Activated naive CD8-positive, alpha-beta T cell (primary cell): ENCODE results near the gene IFNA2.
"Not testable (repeated sequence)": the region's sequence is repeated elsewhere in the genome, so short reads cannot be mapped to it uniquely, and the experiment has no call there.

Source experiments
- H3K27ac Mint-ChIP-seq: one replicate; pipeline ENCODE4 v1.8.0; 2021; ENCODE audit warnings: mixed read lengths
- H3K27me3 Mint-ChIP-seq: one replicate; pipeline ENCODE4 v1.8.0; 2021; ENCODE audit warnings: mixed read lengths
- H3K36me3 Mint-ChIP-seq: one replicate; pipeline ENCODE4 v1.8.0; 2021; ENCODE audit warnings: mixed read lengths
- H3K4me1 Mint-ChIP-seq: one replicate; pipeline ENCODE4 v1.8.0; 2021; ENCODE audit warnings: low read depth, mixed read lengths
- H3K4me3 Mint-ChIP-seq: one replicate; pipeline ENCODE4 v1.8.0; 2021; ENCODE audit warnings: mild to moderate bottlenecking, mixed read lengths
- H3K9me3 Mint-ChIP-seq: one replicate; pipeline ENCODE4 v1.8.0; 2021; ENCODE audit warnings: low read depth, mixed read lengths

The IFNA2 gene

GRCh38 chr9:21402386-21403251 is 17.4 kb upstream of the IFNA2 start:
- Mint-ChIP-seq H3K27me3 (peaks cover 41% of the 10 kb centered on the region), H3K4me3 (peak overlapping the region; percentile 75), H3K36me3 (no peaks in the 10 kb centered on the region), H3K9me3 (no peaks in the 10 kb centered on the region), H3K4me1 (peaks cover 4% of the 10 kb centered on the region), H3K27ac (no peak overlapping the region)

DNA sequence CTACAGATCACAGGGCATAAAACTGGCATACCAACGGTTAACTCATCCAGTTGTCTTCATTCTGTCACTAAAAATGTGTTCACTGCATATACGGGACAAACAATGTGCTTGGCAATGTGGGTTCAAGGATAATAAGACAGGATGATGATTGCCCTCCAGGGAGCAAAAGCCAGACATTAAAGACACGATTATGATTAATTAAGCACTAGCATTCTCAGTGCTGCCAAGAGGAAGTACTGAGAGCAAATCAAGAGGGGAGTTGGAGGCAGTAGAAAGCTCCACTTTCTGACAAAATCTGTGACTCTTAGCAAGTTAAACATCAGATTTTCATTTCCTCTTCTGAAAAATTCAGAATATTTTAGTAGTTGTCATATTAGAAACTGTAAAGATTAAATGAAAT is 14.8 kb upstream of the IFNA2 start:
- H3K27ac Mint-ChIP-seq = no peak overlapping the region
- H3K9me3 Mint-ChIP-seq = no peaks in the 10 kb centered on the region
- H3K4me1 Mint-ChIP-seq = peaks cover 12% of the 10 kb centered on the region
- H3K27me3 Mint-ChIP-seq = peaks cover 43% of the 10 kb centered on the region
- no peak overlapping the region for H3K4me3 Mint-ChIP-seq
- H3K36me3 Mint-ChIP-seq = no peaks in the 10 kb centered on the region

GRCh38 chr9:21398955-21399489 is 13.8 kb upstream of the IFNA2 start:
- Mint-ChIP-seq H3K27ac (no peak overlapping the region), H3K4me1 (peaks cover 12% of the 10 kb centered on the region), H3K9me3 (no peaks in the 10 kb centered on the region), H3K4me3 (no peak overlapping the region), H3K27me3 (peaks cover 40% of the 10 kb centered on the region), H3K36me3 (no peaks in the 10 kb centered on the region)

DNA sequence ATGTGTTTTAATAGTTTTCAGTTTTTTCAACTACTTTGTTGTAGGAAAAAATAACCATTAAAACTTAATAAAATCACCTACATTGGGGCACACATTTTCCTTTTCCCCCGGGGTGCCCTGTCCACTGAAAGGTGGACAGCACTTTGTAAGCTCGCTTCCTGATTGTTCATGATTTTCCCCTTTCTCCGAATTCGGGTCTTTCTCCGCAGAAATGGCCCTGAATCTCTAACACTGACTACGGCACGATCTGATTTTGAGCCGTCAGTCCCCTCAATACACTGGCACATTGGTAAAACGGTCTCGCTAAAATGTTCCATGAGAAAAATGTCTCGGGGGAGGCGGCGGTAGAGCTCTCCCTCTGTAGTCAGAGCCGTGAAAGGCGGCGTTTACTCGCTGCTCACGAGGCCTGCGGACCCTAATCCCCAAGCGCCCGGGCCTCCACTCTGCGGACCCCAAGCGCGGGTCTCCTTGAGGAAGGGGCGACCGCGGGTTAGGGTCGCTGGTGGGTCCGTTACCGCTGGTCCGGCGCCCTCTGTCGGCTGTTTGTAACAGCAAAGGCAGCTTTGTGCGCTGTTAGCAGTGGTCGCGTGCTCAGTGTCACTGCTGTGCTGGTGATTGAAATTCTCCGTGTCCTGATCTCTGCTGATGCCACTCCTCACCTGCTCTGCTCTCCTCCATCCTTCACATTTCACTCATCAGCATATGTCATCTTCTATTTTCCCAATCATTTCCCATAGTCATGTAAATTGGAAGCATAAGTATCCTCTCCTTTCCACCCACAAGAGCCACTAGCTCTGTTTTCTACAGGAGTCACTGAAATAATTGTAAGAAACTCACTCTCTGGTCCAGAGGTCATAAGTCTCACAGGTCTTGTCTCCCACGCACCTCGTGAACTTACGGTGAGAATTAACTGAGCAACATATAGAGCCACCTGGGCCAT is 10.8 kb upstream of the IFNA2 start:
- Mint-ChIP-seq H3K27me3 (peaks cover 35% of the 10 kb centered on the region), H3K36me3 (no peaks in the 10 kb centered on the region), H3K4me1 (peaks cover 9% of the 10 kb centered on the region), H3K4me3 (peak overlapping the region; percentile 74), H3K9me3 (no peaks in the 10 kb centered on the region), H3K27ac (no peak overlapping the region)

DNA sequence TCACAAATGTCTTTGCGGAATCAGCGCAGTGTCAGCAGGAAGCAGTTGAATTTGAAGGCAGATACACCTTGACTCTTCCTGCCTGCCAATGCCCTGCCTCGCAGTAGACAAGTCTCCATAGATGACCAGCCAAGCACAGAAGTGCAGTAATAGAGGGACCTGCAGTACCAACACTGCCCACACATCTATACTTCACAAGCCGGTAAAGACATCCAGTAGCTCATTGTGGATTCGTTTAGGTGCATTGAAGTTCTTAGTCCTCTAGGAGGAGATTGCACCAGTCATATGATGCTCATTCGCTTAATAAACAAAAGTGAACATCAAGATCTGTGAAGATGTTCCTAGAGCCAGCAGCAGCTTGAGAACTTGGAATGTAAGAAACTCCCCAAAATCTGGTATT is 7.1 kb upstream of the IFNA2 start:
- Mint-ChIP-seq H3K36me3 (no peaks in the 10 kb centered on the region), H3K4me3 (no peak overlapping the region), H3K27ac (no peak overlapping the region), H3K4me1 (peaks cover 9% of the 10 kb centered on the region), H3K9me3 (no peaks in the 10 kb centered on the region), H3K27me3 (peaks cover 24% of the 10 kb centered on the region)

- H3K4me3 Mint-ChIP-seq = no peak overlapping the region
- H3K27ac Mint-ChIP-seq = no peak overlapping the region
These were observed 1.6 kb downstream of the IFNA2 start for GRCh38 chr9:21383627-21384026.

GRCh38 chr9:21381448-21382339 is 3.5 kb downstream of the IFNA2 start:
- no peak overlapping the region for H3K4me3 Mint-ChIP-seq
- peaks cover 21% of the 10 kb centered on the region for H3K27me3 Mint-ChIP-seq
- peak overlapping the region; percentile 30 for H3K27ac Mint-ChIP-seq
- no peaks in the 10 kb centered on the region for H3K36me3 Mint-ChIP-seq
- peaks cover 11% of the 10 kb centered on the region for H3K4me1 Mint-ChIP-seq
- H3K9me3 Mint-ChIP-seq = no peaks in the 10 kb centered on the region

More at GRCh38 chr9:21383627-21384026, 1.6 kb downstream of the IFNA2 start:
- Mint-ChIP-seq H3K36me3 (no peaks in the 10 kb centered on the region), H3K27me3 (peaks cover 23% of the 10 kb centered on the region), H3K4me1 (peaks cover 11% of the 10 kb centered on the region), H3K9me3 (no peaks in the 10 kb centered on the region)

DNA sequence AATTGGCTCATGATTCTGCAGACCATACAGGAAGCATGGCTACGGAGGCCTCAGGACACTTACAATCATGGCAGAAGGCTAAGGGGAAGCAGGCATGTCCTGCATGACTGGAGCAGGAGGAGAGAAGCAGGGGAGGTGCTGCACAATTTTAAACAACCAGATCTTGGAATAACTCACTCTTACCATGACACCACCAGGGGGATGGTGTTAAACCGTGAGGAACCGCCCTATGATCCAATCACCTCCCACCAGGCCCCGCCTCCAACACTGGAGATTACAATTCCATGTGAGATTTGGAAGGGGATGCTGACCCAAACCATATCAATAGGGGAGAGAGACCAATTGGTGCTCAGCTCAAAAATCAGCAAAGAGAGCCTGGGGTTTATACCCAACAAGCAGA is 13.7 kb downstream of the IFNA2 start:
- H3K4me3 Mint-ChIP-seq, H3K4me1 Mint-ChIP-seq, H3K27ac Mint-ChIP-seq, H3K36me3 Mint-ChIP-seq, H3K9me3 Mint-ChIP-seq: not testable (repeated sequence)
- peaks cover 20% of the 10 kb centered on the region for H3K27me3 Mint-ChIP-seq

- H3K27ac Mint-ChIP-seq = no peak within 1 kb of the TSS
- no peaks in the 10 kb centered on the region for H3K4me1 Mint-ChIP-seq
- peaks cover 14% of the 10 kb centered on the region for H3K27me3 Mint-ChIP-seq
- no peaks in the 10 kb centered on the region for H3K36me3 Mint-ChIP-seq
- no peak within 1 kb of the TSS for H3K4me3 Mint-ChIP-seq
- H3K9me3 Mint-ChIP-seq = no peaks in the 10 kb centered on the region
These were observed 17.2 kb downstream of the IFNA2 start, which contains the start of gene IFNA13 for GRCh38 chr9:21367957-21368356. TSS of gene IFNA13 (minus strand) at chr9:21368057. CDS start at chr9:21368010, 47 bp downstream.

- H3K27ac Mint-ChIP-seq, H3K9me3 Mint-ChIP-seq, H3K36me3 Mint-ChIP-seq, H3K4me3 Mint-ChIP-seq, H3K4me1 Mint-ChIP-seq: not testable (repeated sequence)
- H3K27me3 Mint-ChIP-seq = peaks cover 12% of the 10 kb centered on the region
These were observed 18.0 kb downstream of the IFNA2 start for GRCh38 chr9:21367169-21367568.

- Mint-ChIP-seq H3K4me1 (peaks cover 17% of the 10 kb centered on the region), H3K36me3 (no peaks in the 10 kb centered on the region), H3K4me3 (no peak overlapping the region), H3K27ac (no peak overlapping the region), H3K9me3 (no peaks in the 10 kb centered on the region), H3K27me3 (peaks cover 4% of the 10 kb centered on the region)
These were observed 22.9 kb downstream of the IFNA2 start for GRCh38 chr9:21362287-21362686.

DNA sequence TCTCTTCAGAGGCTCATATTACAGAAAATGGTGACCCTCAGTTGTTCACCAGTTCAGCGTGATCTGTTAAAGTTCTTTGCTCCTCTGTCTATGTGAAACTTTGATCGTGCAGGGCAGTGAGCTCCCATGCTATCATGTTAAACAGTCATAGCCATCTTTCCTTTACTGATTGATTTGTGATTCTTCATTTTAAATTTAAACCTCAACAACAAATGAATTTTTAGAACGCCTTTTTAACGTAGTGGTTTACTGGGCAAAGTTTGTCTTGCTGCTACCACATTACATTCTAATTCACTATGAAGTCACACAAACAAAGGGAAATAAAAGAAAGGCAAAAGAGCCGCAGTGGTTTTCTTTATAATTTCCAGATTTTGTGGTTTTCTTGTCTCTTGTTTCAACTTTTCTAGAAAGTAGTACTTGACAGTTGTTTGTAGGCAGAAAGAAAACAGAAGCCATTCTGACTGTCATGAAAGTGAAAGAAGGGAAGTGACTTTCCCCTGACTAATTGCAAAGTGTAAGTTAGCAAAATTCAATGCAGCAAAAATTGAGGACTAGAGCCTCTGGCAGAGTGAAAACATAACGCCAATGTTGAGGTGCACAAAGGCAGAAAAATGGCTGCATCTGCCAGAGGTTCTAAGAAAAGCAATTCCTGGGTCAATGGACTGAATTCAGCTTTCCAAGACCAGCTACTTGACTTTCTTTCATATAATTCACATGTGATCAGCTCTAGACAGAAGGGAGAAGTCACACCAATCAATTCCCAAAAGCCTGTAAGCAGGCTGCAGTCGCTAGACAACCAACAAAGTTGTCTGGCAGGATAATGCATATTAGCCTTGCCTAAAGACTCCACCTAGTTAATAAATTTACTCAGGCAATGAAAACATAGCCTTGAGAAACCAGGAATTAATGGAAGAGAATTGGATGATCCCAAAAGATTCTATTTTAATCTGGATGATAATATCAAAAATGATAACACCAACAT is 27.4 kb downstream of the IFNA2 start:
- Mint-ChIP-seq H3K4me1 (peaks cover 24% of the 10 kb centered on the region), H3K9me3 (peaks cover 5% of the 10 kb centered on the region), H3K27me3 (peaks cover under 1% of the 10 kb centered on the region), H3K36me3 (peaks cover 11% of the 10 kb centered on the region), H3K27ac (peak overlapping the region; percentile 86), H3K4me3 (peak overlapping the region; percentile 61)

DNA sequence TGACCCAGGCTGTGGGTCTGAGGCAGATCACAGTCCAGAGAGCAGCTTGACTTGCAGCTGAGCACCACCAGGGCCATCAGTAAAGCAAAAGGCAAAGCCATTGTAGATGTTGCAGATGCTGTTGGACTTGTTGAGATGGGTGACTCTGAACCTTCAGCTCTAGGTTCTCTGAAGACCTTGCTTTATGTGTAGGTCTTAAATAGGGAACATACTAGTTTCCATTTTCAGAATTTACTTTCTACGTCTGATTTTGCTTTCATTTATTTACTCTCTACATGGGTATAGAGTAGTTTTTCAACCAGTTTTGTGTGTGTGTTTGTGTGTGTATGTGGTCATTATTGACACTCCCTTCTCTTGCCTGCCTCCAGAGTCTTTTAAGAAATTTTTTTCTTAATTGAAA is 34.4 kb downstream of the IFNA2 start, which contains the start of gene IFNA6:
TSS of gene IFNA6 (minus strand) at position 101 of the 400 bp plus-strand sequence. CDS start at position 101, 0 bp downstream.
- Mint-ChIP-seq H3K9me3 (peaks cover 5% of the 10 kb centered on the region), H3K4me3 (no peak within 1 kb of the TSS), H3K27ac (no peak within 1 kb of the TSS), H3K36me3 (peaks cover 12% of the 10 kb centered on the region), H3K27me3 (peaks cover 9% of the 10 kb centered on the region), H3K4me1 (no peaks in the 10 kb centered on the region)
